Thyroid gland (tissue), 4 donors: ENCODE results near the gene BTBD9.

Experiments
- POLR2A ChIP-seq, 2 donors: fragments of 450-650 bp; IDR thresholded peaks; one replicate each; pipeline ENCODE4 v1.6.1; 2017; ENCODE audit warnings: antibody characterized with exemption in 2 of 2, mild to moderate bottlenecking in 2 of 2, moderate library complexity in 1 of 2
- TF ChIP-seq, protein P1 (sequence below), 6 experiments: fragments of 200-600 bp in 3 of 6; fragments of 450-650 bp in 3 of 6; sonication (generic) in 3 of 6; IDR thresholded peaks; one replicate each; pipeline ENCODE4 v1.5.1; 2016 to 2019; ENCODE audit warnings: antibody characterized with exemption in 6 of 6, mild to moderate bottlenecking in 2 of 6, inconsistent platforms in 1 of 6, moderate library complexity in 1 of 6

GRCh38 chr6:38349221-38349620 is 290.5 kb downstream of the BTBD9 start:
- TF ChIP-seq, protein P1, sequence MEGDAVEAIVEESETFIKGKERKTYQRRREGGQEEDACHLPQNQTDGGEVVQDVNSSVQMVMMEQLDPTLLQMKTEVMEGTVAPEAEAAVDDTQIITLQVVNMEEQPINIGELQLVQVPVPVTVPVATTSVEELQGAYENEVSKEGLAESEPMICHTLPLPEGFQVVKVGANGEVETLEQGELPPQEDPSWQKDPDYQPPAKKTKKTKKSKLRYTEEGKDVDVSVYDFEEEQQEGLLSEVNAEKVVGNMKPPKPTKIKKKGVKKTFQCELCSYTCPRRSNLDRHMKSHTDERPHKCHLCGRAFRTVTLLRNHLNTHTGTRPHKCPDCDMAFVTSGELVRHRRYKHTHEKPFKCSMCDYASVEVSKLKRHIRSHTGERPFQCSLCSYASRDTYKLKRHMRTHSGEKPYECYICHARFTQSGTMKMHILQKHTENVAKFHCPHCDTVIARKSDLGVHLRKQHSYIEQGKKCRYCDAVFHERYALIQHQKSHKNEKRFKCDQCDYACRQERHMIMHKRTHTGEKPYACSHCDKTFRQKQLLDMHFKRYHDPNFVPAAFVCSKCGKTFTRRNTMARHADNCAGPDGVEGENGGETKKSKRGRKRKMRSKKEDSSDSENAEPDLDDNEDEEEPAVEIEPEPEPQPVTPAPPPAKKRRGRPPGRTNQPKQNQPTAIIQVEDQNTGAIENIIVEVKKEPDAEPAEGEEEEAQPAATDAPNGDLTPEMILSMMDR (IDR thresholded peaks at IDR 0.05): no peak
- no peak for TF ChIP-seq POLR2A (IDR thresholded peaks at IDR 0.05)
